OCI-LY7 (cell line): ENCODE measurements around the gene RBP7.

Experiments used
- CTCF ChIP-seq: fragments of 200-600 bp; sonication (generic); conservative IDR thresholded peaks from 2 replicates; pipeline ENCODE4 v1.5.1; 2014; ENCODE audit warnings: mild to moderate bottlenecking, antibody characterized with exemption, low read length, moderate library complexity, mixed read lengths
- EZH2phosphoT487 ChIP-seq: fragments of 200-600 bp; sonication (generic); IDR thresholded peaks from 2 replicates; pipeline ENCODE4 v1.6.1; 2018; ENCODE audit warnings: low read depth, borderline replicate concordance, mild to moderate bottlenecking, mixed run types, antibody characterized with exemption, low read length, moderate library complexity, mixed read lengths

- TF ChIP-seq CTCF (no peak), EZH2phosphoT487 (no peak)
Measured at GRCh38 chr1:9960011-9960410, 37.0 kb upstream of the RBP7 start.
